BE2C (cell line): Measurements from ENCODE around the gene CLSTN2.

Experiments used
- DNase-seq: peaks from one replicate; pipeline ENCODE4 v3.0.0-alpha.2; 2020
- H3K27me3 ChIP-seq: fragments of 250-450 bp; sonication (Bioruptor Pico); 2 replicates; pipeline ENCODE4 v1.5.1; 2020; ENCODE audit warnings: mild to moderate bottlenecking
- H3K36me3 ChIP-seq: fragments of 250-450 bp; sonication (Bioruptor Pico); 2 replicates; pipeline ENCODE4 v1.5.1; 2020; ENCODE audit warnings: mild to moderate bottlenecking
- H3K4me1 ChIP-seq: fragments of 250-450 bp; sonication (Bioruptor Pico); 2 replicates; pipeline ENCODE4 v1.5.1; 2020
- H3K4me3 ChIP-seq: 2 replicates; pipeline ENCODE4 v1.5.1; 2011; ENCODE audit warnings: low read depth, low read length
- H3K9me3 ChIP-seq: fragments of 250-450 bp; sonication (Bioruptor Pico); 2 replicates; pipeline ENCODE4 v1.5.1; 2020
- CTCF ChIP-seq: IDR thresholded peaks from 2 replicates; pipeline ENCODE4 v1.5.1; 2012; ENCODE audit warnings: mild to moderate bottlenecking, low read depth, low read length

CLSTN2 gene

DNA sequence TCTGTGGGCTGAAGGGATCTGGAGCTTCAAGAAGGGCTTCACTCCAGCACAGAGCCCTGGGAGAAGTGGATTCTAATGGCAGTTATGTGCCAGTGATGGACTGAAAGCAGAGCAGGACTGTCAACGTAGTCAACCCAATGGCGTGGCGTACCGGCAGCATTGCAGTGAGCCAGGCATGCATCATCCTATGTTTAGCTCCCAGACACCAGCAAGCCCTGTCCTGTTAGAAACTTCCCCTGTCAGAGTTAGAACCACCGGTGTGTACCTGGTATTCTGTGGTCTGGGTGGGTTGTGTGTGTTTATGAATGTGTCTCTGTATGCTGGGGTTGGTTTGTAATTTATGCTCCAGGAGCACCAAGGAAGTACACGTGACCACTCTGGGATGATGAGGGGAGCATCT lies 86.3 kb downstream of the CLSTN2 start:
- H3K4me1 ChIP-seq: peaks cover 70% of the 10 kb centered on the region
- H3K4me3 ChIP-seq: no peak overlapping the region
- no peak for DNase-seq
- H3K27me3 ChIP-seq: no peaks in the 10 kb centered on the region
- H3K9me3 ChIP-seq: no peaks in the 10 kb centered on the region
- H3K36me3 ChIP-seq: no peaks in the 10 kb centered on the region
- no peak for TF ChIP-seq CTCF

GRCh38 chr3:140022066-140022770 lies 87.2 kb downstream of the CLSTN2 start:
- peaks cover 68% of the 10 kb centered on the region for H3K4me1 ChIP-seq
- TF ChIP-seq CTCF: 0 out of 2 replicates have a peak, but pooled peaks have one; percentile 23
- peak; percentile 61 for DNase-seq
- H3K27me3 ChIP-seq: no peaks in the 10 kb centered on the region
- no peak overlapping the region for H3K4me3 ChIP-seq
- H3K9me3 ChIP-seq: no peaks in the 10 kb centered on the region
- H3K36me3 ChIP-seq: no peaks in the 10 kb centered on the region

DNA sequence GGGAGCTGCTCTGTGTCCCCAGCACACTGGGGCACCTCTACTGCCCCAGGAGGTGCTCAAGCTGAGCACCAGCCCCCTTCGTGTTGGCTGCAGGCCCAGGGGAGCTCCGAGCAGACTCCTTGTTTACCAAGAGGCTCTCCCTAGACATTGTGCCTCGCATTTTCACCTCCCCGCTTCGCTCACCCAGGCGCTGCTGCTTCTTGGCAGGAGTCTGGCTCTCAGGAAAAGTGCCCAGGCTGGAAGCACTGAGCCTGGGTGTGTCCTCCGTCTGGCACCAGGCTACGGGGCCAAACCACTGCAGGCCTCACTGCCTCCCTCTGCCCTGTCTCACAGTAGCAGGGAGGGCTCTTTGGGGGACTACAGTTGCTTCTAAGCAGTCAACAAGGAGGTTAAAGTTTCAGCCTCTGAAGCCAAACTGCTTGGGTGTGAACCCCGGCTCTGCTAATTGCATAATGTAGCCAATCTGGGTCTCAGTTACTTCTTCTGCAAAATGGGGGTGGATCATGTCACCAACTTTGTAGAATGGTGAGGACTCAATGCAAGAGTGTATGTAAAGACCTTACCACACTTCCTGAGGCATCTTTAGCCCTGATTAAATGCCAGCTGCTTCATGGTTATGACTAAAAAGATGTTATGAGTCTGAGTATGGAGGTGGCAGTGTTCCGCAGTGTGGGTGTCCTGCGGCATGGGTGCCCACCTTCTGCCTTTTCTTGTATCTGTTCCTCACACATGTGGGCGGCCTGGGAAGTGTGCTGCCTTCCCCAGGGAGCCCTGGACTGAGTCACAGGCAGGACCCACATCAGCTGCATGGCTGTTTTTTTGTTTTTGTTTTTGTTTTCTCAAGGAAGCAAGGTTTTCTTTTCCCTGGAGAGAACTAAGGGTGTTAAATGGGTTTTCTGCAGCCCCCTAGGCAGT lies 88.9 kb downstream of the CLSTN2 start:
- no peaks in the 10 kb centered on the region for H3K27me3 ChIP-seq
- H3K9me3 ChIP-seq: no peaks in the 10 kb centered on the region
- no peak overlapping the region for H3K4me3 ChIP-seq
- H3K4me1 ChIP-seq: peaks cover 52% of the 10 kb centered on the region
- H3K36me3 ChIP-seq: no peaks in the 10 kb centered on the region
- peak; percentile 34 for DNase-seq
- TF ChIP-seq CTCF: no peak

GRCh38 chr3:140031170-140031569 lies 96.2 kb downstream of the CLSTN2 start:
- no peak for TF ChIP-seq CTCF
- H3K36me3 ChIP-seq: no peaks in the 10 kb centered on the region
- no peak for DNase-seq
- H3K4me3 ChIP-seq: no peak overlapping the region
- H3K9me3 ChIP-seq: no peaks in the 10 kb centered on the region
- no peaks in the 10 kb centered on the region for H3K27me3 ChIP-seq
- H3K4me1 ChIP-seq: peaks cover 5% of the 10 kb centered on the region; the same call in 1 of the 2 replicates

GRCh38 chr3:140034058-140034457 lies 99.1 kb downstream of the CLSTN2 start:
- no peaks in the 10 kb centered on the region for H3K9me3 ChIP-seq
- H3K36me3 ChIP-seq: no peaks in the 10 kb centered on the region
- no peak overlapping the region for H3K4me3 ChIP-seq
- no peaks in the 10 kb centered on the region for H3K27me3 ChIP-seq
- TF ChIP-seq CTCF: no peak
- no peak for DNase-seq
- peaks cover 5% of the 10 kb centered on the region; the same call in 1 of the 2 replicates for H3K4me1 ChIP-seq
